Thoracic aorta (tissue), 2 donors: ENCODE data around the gene SMTN. TPM values are rescaled to one million over a fixed set of nuclear protein-coding genes. Genes with fewer than 3 reads are reported as not detected.
A peak's percentile ranks its signal among the peaks of the same experiment; 100 is the strongest.
"Not testable (repeated sequence)": the region's sequence is repeated elsewhere in the genome, so short reads cannot be mapped to it uniquely, and the experiment has no call there.

ENCODE experiments used
- ATAC-seq: fragments of 150-250 bp; one replicate; pipeline ENCODE4 v1.8.0; 2017; ENCODE audit warnings: low read depth; ENCODE audit not compliant: insufficient number of reproducible peaks, low FRiP score
- DNase-seq: peaks from one replicate; pipeline ENCODE4 v3.0.0-alpha.2; 2020; ENCODE audit warnings: low spot score
- H3K27ac ChIP-seq, 2 donors: fragments of 200-600 bp; sonication (generic); 1 replicate in 1 of 2; 2 replicates in 1 of 2; pipeline ENCODE4 v1.5.1; 2016; ENCODE audit warnings: mild to moderate bottlenecking in 2 of 2, moderate library complexity in 2 of 2
- H3K27me3 ChIP-seq: fragments of 200-600 bp; sonication (generic); replicated peaks from 2 replicates; pipeline ENCODE4 v1.6.0; 2016; ENCODE audit warnings: mild to moderate bottlenecking; ENCODE audit not compliant: insufficient read depth
- H3K36me3 ChIP-seq: fragments of 200-600 bp; sonication (generic); one replicate; pipeline ENCODE4 v1.5.1; 2016
- H3K4me1 ChIP-seq, 2 donors: fragments of 200-600 bp; sonication (generic); 1 replicate in 1 of 2; 2 replicates in 1 of 2; pipeline versions ENCODE4 v1.5.1 to v1.6.0; 2016; ENCODE audit warnings: low read depth in 2 of 2, mild to moderate bottlenecking in 1 of 2; ENCODE audit not compliant: control insufficient read depth in 1 of 2
- H3K4me3 ChIP-seq: fragments of 200-600 bp; sonication (generic); 2 replicates; pipeline ENCODE4 v1.5.1; 2016; ENCODE audit warnings: mild to moderate bottlenecking
- H3K9me3 ChIP-seq: fragments of 200-600 bp; sonication (generic); 2 replicates; pipeline ENCODE4 v1.5.1; 2016
- CTCF ChIP-seq: fragments of 200-600 bp; sonication (generic); IDR thresholded peaks from one replicate; pipeline ENCODE4 v1.5.1; 2019; ENCODE audit warnings: antibody characterized with exemption
- total RNA-seq, 2 donors: library from RNA; depleted of rRNA; stranded (reverse); fragments of >200 nt; gene quantifications; one replicate each; pipeline versions ENCODE4 v1.1.0 to v1.2.3, GENCODE V29; 2016

Gene SMTN
- total RNA-seq, 2 donors from 2014 or later: 632 to 946 TPM

GRCh38 chr22:31096657-31097279 is 15.7 kb downstream of the SMTN start:
- Histone ChIP-seq H3K27ac (peak overlapping the region; percentile 76 to 99), H3K4me1 (peaks cover 40 to 95% of the 10 kb centered on the region in 2 donors), H3K4me3 (no peak overlapping the region), H3K27me3 (no peaks in the 10 kb centered on the region), H3K9me3 (no peaks in the 10 kb centered on the region), H3K36me3 (peaks cover 80% of the 10 kb centered on the region)
- ATAC-seq (no peak), DNase-seq (no peak)
- TF ChIP-seq CTCF: no peak

- Histone ChIP-seq H3K27ac (peak overlapping the region; percentile 76 to 99), H3K4me1 (peaks cover 47 to 95% of the 10 kb centered on the region in 2 donors), H3K36me3 (peaks cover 74% of the 10 kb centered on the region)
- not testable (repeated sequence) for H3K4me3 ChIP-seq, ATAC-seq, DNase-seq, H3K27me3 ChIP-seq, H3K9me3 ChIP-seq
Measured at GRCh38 chr22:31097539-31097938, 16.4 kb downstream of the SMTN start.

- H3K4me3 ChIP-seq: no peak overlapping the region
- no peaks in the 10 kb centered on the region for H3K27me3 ChIP-seq
- H3K4me1 ChIP-seq: peaks cover 50 to 95% of the 10 kb centered on the region in 2 donors
- DNase-seq (no peak), ATAC-seq (no peak)
- H3K9me3 ChIP-seq: no peaks in the 10 kb centered on the region
- H3K27ac ChIP-seq: peak overlapping the region; percentile 76 to 99
- H3K36me3 ChIP-seq: peaks cover 74% of the 10 kb centered on the region
- no peak for TF ChIP-seq CTCF
Measured at GRCh38 chr22:31097941-31098631, 17.0 kb downstream of the SMTN start.

- ATAC-seq (no peak), DNase-seq (no peak)
- Histone ChIP-seq H3K9me3 (no peaks in the 10 kb centered on the region), H3K27ac (peak overlapping the region; percentile 76 to 99), H3K4me1 (peaks cover 51 to 95% of the 10 kb centered on the region in 2 donors), H3K27me3 (no peaks in the 10 kb centered on the region), H3K4me3 (no peak overlapping the region), H3K36me3 (peaks cover 69% of the 10 kb centered on the region)
- no peak for TF ChIP-seq CTCF
Measured at GRCh38 chr22:31098632-31099110, 17.6 kb downstream of the SMTN start.

GRCh38 chr22:31099386-31099785 is 18.3 kb downstream of the SMTN start:
- Histone ChIP-seq H3K27ac (peak overlapping the region; percentile 76 to 99), H3K9me3 (no peaks in the 10 kb centered on the region), H3K4me3 (no peak overlapping the region), H3K4me1 (peaks cover 48 to 95% of the 10 kb centered on the region in 2 donors), H3K27me3 (no peaks in the 10 kb centered on the region), H3K36me3 (peaks cover 63% of the 10 kb centered on the region)
- ATAC-seq (peak; percentile 2), DNase-seq (no peak)
- no peak for TF ChIP-seq CTCF
